HG02884 (cell line): ENCODE data around the gene ARHGAP26.
"Not testable (repeated sequence)": the region's sequence is repeated elsewhere in the genome, so short reads cannot be mapped to it uniquely, and the experiment has no call there.

ENCODE experiments used
- ATAC-seq: cut with Tn5 transposase; IDR thresholded peaks from one replicate; pipeline ENCODE4 v1.9.1; 2021; ENCODE audit warnings: mild to moderate bottlenecking, moderate library complexity; ENCODE audit not compliant: unreplicated experiment

ARHGAP26 gene

DNA sequence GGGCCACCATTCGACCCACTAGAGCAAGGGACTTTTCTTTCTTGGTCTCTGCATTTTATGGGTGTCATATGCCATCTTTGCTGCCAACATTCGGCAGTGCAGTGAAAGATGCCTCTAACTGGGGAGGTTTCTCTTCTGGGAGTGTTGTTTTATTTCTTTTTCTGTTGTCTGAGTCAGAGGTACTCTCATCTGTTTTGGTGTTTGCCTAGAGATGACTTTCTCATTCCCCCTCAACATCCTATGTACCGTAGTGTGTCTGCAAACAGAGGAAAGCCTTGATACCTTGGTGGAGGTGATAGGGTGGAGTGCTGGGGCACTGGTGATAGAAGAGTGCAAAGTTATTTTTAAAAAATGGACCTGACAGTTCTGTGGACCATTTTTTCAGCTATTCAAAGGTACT is 182.1 kb downstream of the ARHGAP26 start:
- no peak for ATAC-seq

DNA sequence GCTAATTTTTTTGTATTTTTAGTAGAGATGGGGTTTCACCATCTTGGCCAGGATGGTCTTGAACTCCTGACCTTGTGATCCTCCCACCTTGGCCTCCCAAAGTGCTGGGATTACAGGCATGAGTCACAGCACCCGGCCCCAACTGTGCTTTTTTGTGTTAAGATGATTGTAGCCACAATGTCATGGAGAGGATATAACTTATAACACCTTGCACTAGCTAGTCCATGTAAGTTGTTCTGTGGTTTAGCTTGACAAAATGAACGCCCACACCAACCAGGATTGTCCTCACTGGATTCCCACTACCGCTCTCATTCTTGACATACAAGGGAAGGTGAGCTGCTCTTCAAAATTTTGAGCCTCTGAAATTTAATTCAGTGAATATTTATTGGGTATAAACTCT is 182.7 kb downstream of the ARHGAP26 start:
- ATAC-seq, result not testable (repeated sequence)

DNA sequence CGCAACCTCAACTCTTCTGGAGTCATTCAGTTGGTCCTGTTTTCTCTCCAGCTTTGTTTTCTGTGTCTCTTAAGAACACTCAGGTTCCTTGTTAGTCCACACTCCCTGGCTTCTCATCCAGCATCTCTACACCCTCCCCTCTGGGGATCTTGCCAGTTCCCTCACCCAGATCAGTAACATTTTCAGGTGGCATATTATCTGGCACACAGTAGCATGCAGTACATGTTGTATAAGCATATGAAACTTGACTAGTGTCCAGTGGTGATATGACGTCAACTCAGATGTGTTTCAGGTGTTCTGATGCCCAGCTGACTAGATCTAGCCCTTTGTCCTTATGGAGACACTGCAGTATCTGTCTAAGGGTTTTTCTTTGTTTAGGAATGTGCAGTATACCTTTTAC is 184.3 kb downstream of the ARHGAP26 start:
- no peak for ATAC-seq

DNA sequence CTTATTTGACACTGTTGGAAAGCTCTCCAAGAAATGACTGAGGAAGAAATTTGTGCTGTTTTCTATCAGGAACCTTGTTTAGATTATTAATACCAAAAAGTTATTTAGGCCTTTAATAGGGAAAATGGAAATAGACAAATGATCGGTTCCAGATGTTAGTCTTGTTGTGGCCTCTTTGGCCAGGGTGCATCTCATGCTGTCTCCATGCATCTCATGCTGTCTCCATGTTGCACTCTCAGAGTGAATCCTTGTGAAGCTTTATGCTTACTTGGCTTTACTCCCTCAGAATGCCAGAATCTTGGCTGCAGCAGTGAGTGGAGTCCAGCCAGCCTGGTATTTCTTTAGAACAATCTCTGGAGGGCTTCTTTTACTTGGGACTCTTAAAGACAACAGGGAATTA is 185.5 kb downstream of the ARHGAP26 start:
- no peak for ATAC-seq

- ATAC-seq, result no peak
These were observed 187.4 kb downstream of the ARHGAP26 start for GRCh38 chr5:142957528-142957927.

- ATAC-seq, result no peak
These were observed 188.9 kb downstream of the ARHGAP26 start for GRCh38 chr5:142958944-142959682.

GRCh38 chr5:142959683-142960657 is 189.8 kb downstream of the ARHGAP26 start:
- ATAC-seq, result no peak

- ATAC-seq, result no peak
These were observed 191.4 kb downstream of the ARHGAP26 start for GRCh38 chr5:142961440-142962173.

GRCh38 chr5:142962174-142962533 is 192.0 kb downstream of the ARHGAP26 start:
- no peak for ATAC-seq

DNA sequence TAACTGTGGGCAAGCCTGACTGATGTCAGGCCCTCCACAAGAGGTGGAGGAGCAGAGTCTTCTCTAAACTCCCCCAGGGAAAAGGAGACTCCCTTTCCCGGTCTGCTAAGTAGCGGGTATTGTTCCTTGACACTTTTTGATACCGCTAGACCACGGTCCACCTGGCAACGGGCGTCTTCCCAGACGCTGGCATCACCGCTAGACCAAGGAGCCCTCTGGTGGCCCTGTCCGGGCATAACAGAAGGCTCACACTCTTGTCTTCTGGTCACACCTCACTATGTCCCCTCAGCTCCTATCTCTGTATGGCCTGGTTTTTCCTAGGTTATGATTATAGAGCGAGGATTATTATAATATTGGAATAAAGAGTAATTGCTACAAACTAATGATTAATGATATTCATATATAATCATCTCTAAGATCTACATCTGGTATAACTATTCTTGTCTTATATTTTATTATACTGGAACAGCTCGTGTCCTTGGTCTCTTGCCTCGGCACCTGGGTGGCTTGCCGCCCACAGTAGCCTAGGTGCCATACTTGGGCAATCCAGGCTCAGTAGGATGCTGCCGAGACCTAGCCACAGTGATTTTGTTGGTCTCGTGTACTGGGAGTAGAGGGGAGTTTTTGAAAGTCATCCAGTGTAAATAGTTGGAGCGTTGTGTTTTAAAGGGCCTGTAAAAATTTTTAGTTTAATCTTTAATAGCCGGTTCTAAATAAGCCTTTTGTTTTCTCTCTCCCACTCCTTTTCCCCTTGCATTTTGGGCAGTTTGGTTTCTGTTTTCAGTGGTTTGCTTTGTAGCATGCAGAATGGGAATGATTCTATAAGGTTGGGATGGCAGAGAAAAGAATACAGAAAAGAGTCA is 195.3 kb downstream of the ARHGAP26 start:
- not testable (repeated sequence) for ATAC-seq

- no peak for ATAC-seq
These were observed 195.9 kb downstream of the ARHGAP26 start for GRCh38 chr5:142966121-142966420.

GRCh38 chr5:142969186-142969585 is 199.0 kb downstream of the ARHGAP26 start:
- ATAC-seq, result no peak

- no peak for ATAC-seq
These were observed 199.7 kb downstream of the ARHGAP26 start for GRCh38 chr5:142969624-142970439.

GRCh38 chr5:142970440-142971030 is 200.4 kb downstream of the ARHGAP26 start:
- ATAC-seq, result no peak

DNA sequence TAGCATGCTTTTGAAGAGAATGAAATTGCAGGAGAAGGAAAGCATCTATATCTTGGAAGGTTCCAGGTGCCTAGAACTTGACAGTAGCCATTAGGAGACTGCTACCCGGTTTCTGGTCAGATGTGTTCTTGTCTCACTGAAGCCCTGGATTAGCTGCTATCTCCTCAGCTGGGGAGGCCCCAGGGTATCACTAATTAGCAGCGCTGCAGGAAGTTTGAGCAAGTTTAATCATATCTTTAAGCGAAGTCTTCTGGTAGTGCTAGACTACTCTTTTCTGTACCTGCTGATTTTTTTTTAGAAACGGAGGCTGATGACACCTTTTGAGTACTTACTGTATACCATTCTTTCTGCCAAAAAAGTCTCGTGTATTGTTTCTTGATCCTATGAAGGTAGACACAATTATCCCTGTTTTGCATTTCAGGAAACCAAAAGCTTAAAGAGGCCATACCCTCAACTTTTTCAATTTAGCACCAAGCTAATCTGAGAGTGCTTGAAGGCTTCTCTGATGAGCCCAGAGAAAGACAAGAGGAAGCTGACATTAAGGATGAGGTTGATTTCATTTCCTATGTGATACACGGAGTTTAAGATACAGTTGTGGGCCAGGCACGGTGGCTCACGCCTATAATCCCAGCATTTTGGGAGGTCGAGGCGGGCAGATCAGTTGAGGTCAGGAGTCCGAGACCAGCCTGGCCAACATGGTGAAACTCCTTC is 201.3 kb downstream of the ARHGAP26 start:
- ATAC-seq, result no peak

GRCh38 chr5:142972064-142972570 is 201.9 kb downstream of the ARHGAP26 start:
- ATAC-seq, result no peak

DNA sequence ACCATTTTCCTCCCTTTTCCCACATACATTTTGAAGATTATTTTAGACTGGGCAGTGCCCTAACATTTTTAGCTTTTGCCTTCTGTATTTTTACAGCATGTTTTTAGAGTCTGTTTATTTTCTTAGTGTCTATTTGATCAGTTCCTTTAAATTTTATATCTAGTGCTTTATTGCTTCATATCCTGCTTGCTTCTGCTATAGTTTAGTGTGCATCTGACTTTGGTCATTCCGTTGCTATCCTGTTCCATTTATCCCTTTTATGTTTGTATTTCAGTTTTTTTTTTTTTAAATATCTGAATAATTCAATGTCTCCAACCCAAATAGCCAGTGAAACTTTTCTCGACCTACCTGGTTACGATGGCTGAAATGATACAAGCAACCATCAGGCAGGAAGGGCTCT is 203.8 kb downstream of the ARHGAP26 start:
- no peak for ATAC-seq

DNA sequence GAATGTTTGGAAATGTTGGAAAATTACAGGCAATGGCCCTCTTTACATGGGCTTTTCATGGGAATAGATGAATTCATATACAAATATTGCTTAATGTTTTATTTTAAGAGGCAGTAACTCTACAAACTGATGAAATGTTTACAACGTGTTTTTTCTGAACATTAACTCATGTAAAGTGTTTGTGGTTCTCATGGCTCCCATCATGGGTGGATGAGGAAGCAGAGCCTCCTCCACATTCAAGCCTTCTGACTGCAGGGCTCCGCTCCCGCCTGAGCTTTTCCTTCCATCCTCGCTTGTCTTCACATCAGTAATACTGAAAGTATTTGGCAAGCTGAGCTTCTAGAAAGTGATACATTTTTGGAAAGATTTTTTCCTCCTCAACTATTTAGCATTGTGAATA is 204.2 kb downstream of the ARHGAP26 start:
- no peak for ATAC-seq
